ENCODE data around the gene PITHD1.

DNA sequence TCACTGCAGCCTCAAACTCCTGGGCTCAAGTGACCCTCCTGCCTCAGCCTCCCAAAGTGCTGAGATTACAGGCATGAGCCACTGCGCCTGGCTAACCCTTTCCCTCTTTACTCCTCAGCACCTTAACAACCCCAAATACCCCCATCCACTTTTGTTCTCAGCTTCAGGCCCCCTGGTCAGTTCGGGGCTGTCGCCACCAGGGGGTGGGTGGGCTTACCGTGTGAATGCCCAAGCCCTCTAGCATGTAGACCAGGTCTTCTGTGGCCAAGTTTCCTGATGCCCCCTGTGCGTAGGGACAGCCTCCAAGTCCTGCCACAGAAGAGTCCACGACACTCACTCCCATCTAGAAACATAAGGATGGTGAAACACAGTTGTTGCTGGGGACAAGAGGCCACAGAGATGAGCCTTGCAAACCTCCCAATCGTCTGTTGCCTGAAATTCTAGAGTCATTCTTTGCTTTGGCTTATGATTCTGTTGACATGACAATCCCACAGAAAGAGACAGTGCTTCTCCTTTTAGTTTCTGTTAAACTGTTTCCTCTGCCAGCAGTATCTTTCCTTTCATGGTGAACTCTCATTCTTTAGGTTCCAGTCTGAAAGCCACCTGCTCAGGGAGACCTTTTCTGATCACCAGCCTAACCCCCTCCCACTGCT, 26.1 kb downstream of the PITHD1 start:
- TF ChIP-seq, protein P1, sequence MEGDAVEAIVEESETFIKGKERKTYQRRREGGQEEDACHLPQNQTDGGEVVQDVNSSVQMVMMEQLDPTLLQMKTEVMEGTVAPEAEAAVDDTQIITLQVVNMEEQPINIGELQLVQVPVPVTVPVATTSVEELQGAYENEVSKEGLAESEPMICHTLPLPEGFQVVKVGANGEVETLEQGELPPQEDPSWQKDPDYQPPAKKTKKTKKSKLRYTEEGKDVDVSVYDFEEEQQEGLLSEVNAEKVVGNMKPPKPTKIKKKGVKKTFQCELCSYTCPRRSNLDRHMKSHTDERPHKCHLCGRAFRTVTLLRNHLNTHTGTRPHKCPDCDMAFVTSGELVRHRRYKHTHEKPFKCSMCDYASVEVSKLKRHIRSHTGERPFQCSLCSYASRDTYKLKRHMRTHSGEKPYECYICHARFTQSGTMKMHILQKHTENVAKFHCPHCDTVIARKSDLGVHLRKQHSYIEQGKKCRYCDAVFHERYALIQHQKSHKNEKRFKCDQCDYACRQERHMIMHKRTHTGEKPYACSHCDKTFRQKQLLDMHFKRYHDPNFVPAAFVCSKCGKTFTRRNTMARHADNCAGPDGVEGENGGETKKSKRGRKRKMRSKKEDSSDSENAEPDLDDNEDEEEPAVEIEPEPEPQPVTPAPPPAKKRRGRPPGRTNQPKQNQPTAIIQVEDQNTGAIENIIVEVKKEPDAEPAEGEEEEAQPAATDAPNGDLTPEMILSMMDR (conservative IDR thresholded peaks at IDR 0.05): no peak
- no peak for TF ChIP-seq ZFX (IDR thresholded peaks at IDR 0.05)
